ENCODE results near the gene RFC2. TPM values are rescaled to one million over a fixed set of nuclear protein-coding genes. Genes with fewer than 3 reads are reported as not detected.
A peak's percentile ranks its signal among the peaks of the same experiment; 100 is the strongest.

RFC2 gene
- total RNA-seq, 6 donors from 2014 or later = 9.5 to 19.4 (median 14.0) TPM

GRCh38 chr7:74222851-74223710, 31.1 kb downstream of the RFC2 start:
- Histone ChIP-seq H3K27ac (no peak overlapping the region), H3K4me3 (no peak overlapping the region), H3K4me1 (peaks cover 0 to 12% (median 4%) of the 10 kb centered on the region in 4 donors), H3K9me3 (no peaks in the 10 kb centered on the region), H3K27me3 (no peaks in the 10 kb centered on the region), H3K36me3 (peaks cover 0 to 10% (median 0%) of the 10 kb centered on the region in 4 donors)
- TF ChIP-seq EP300 (IDR thresholded peaks at IDR 0.05) = no peak
- TF ChIP-seq POLR2AphosphoS5 (IDR thresholded peaks at IDR 0.05) = no peak
- TF ChIP-seq CTCF (IDR thresholded peaks at IDR 0.05) = no peak
- no peak for TF ChIP-seq POLR2A (IDR thresholded peaks at IDR 0.05)
- no peak for DNase-seq
- WGBS, 2 donors = 87 to 90% methylated on average over 15 to 17 of the region's 17 CpGs
- no peak for ATAC-seq (ENCODE audit: low FRiP score in 2 of 2)

GRCh38 chr7:74221713-74222112, 32.5 kb downstream of the RFC2 start:
- WGBS, 2 donors = 91 to 95% methylated on average over 11 of the region's 11 CpGs

GRCh38 chr7:74220229-74220628, 34.0 kb downstream of the RFC2 start:
- Histone ChIP-seq H3K4me3 (no peak overlapping the region), H3K4me1 (peaks cover 0 to 17% (median 11%) of the 10 kb centered on the region in 4 donors), H3K9me3 (no peaks in the 10 kb centered on the region), H3K36me3 (peaks cover 0 to 10% (median 0%) of the 10 kb centered on the region in 4 donors), H3K27ac (no peak overlapping the region), H3K27me3 (no peaks in the 10 kb centered on the region)
- ATAC-seq (ENCODE audit: low FRiP score in 2 of 2) = no peak
- peak in 1 of 2 donors; percentile 49 for DNase-seq
- TF ChIP-seq EP300 (IDR thresholded peaks at IDR 0.05) (no peak), CTCF (IDR thresholded peaks at IDR 0.05) (no peak), POLR2AphosphoS5 (IDR thresholded peaks at IDR 0.05) (no peak), POLR2A (IDR thresholded peaks at IDR 0.05) (no peak)
- WGBS, 2 donors = 59 to 78% methylated on average over 9 of the region's 9 CpGs

More at GRCh38 chr7:74221713-74222112, 32.5 kb downstream of the RFC2 start:
- no peaks in the 10 kb centered on the region for H3K9me3 ChIP-seq
- H3K27me3 ChIP-seq = no peaks in the 10 kb centered on the region
- peaks cover 0 to 10% (median 0%) of the 10 kb centered on the region in 4 donors for H3K36me3 ChIP-seq
- no peak for TF ChIP-seq POLR2A (IDR thresholded peaks at IDR 0.05)
- TF ChIP-seq CTCF (IDR thresholded peaks at IDR 0.05) = no peak
- no peak for TF ChIP-seq POLR2AphosphoS5 (IDR thresholded peaks at IDR 0.05)
- no peak for TF ChIP-seq EP300 (IDR thresholded peaks at IDR 0.05)
- no peak overlapping the region for H3K4me3 ChIP-seq
- H3K27ac ChIP-seq = no peak overlapping the region
- ATAC-seq (ENCODE audit: low FRiP score in 2 of 2) = no peak
- DNase-seq = no peak
- H3K4me1 ChIP-seq = peaks cover 0 to 12% (median 11%) of the 10 kb centered on the region in 4 donors

GRCh38 chr7:74219416-74219815, 34.8 kb downstream of the RFC2 start:
- Histone ChIP-seq H3K27me3 (no peaks in the 10 kb centered on the region), H3K27ac (no peak overlapping the region), H3K36me3 (peaks cover 0 to 7% (median 0%) of the 10 kb centered on the region in 4 donors), H3K4me1 (peaks cover 0 to 17% (median 11%) of the 10 kb centered on the region in 4 donors), H3K4me3 (no peak overlapping the region), H3K9me3 (no peaks in the 10 kb centered on the region)
- TF ChIP-seq POLR2A (IDR thresholded peaks at IDR 0.05) = no peak
- no peak for TF ChIP-seq EP300 (IDR thresholded peaks at IDR 0.05)
- TF ChIP-seq CTCF (IDR thresholded peaks at IDR 0.05) = no peak
- ATAC-seq (ENCODE audit: low FRiP score in 2 of 2) (peak in 1 of 2 donors; percentile 6), DNase-seq (peak in 1 of 2 donors; percentile 46)
- WGBS, 2 donors = 80% methylated on average over 5 to 11 of the region's 11 CpGs

Data from upper lobe of left lung (tissue), 6 donors.